Gastrocnemius medialis (tissue), 4 donors: ENCODE data around the gene HOXA3.

Experiments used
- POLR2A ChIP-seq, 2 donors: fragments of 450-650 bp; IDR thresholded peaks; one replicate each; pipeline ENCODE4 v1.6.1; 2017; ENCODE audit warnings: antibody characterized with exemption in 2 of 2, mild to moderate bottlenecking in 2 of 2, moderate library complexity in 2 of 2
- TF ChIP-seq, protein P1 (sequence below), 5 experiments: fragments of 450-650 bp in 3 of 5; fragments of 200-600 bp in 2 of 5; sonication (generic) in 2 of 5; IDR thresholded peaks in 4 of 5; conservative IDR thresholded peaks in 1 of 5; 1 replicate in 4 of 5; 2 replicates in 1 of 5; pipeline ENCODE4 v1.5.1; 2016 to 2019; ENCODE audit warnings: antibody characterized with exemption in 5 of 5, mild to moderate bottlenecking in 3 of 5, moderate library complexity in 3 of 5

DNA sequence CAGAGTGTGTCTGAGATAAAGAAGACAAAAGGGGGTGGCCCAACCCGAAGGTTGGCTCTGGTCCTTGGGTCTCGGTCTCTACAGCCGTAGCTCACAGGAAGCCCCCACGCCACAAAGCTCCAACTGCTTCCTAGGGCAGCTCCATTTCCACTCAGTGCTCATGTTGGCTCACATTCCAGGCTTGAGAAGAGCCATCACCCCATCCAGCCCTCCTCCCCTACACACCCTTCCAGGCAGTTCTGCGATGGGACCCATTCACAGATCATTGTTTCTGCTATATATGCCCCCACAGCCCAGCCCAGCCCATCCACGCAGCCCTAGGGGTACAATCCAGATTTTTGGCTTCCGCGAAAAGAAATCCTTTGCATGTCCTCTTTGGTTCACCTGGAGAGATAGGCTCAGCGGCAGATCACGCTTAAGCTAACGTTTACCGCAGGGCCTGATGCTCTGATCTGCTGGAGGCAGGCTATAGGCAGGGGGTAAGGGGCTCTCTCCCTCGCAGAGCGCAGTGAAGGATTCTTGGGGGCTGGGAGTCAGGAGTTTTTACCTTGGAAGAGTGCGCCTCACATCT lies 38.9 kb upstream of the HOXA3 start:
- TF ChIP-seq, protein P1, sequence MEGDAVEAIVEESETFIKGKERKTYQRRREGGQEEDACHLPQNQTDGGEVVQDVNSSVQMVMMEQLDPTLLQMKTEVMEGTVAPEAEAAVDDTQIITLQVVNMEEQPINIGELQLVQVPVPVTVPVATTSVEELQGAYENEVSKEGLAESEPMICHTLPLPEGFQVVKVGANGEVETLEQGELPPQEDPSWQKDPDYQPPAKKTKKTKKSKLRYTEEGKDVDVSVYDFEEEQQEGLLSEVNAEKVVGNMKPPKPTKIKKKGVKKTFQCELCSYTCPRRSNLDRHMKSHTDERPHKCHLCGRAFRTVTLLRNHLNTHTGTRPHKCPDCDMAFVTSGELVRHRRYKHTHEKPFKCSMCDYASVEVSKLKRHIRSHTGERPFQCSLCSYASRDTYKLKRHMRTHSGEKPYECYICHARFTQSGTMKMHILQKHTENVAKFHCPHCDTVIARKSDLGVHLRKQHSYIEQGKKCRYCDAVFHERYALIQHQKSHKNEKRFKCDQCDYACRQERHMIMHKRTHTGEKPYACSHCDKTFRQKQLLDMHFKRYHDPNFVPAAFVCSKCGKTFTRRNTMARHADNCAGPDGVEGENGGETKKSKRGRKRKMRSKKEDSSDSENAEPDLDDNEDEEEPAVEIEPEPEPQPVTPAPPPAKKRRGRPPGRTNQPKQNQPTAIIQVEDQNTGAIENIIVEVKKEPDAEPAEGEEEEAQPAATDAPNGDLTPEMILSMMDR (IDR thresholded peaks at IDR 0.05 in 4 of 5, conservative IDR thresholded peaks at IDR 0.05 in 1 of 5) = no peak
- no peak for TF ChIP-seq POLR2A (IDR thresholded peaks at IDR 0.05)
